ENCODE results near the gene IFITM5.
"Not testable (repeated sequence)": the region's sequence is repeated elsewhere in the genome, so short reads cannot be mapped to it uniquely, and the experiment has no call there.

IFITM5 gene

GRCh38 chr11:284105-285020 is 15.0 kb downstream of the IFITM5 start:
- no peak for DNase-seq (ENCODE audit: low read depth in 2 of 2)

DNA sequence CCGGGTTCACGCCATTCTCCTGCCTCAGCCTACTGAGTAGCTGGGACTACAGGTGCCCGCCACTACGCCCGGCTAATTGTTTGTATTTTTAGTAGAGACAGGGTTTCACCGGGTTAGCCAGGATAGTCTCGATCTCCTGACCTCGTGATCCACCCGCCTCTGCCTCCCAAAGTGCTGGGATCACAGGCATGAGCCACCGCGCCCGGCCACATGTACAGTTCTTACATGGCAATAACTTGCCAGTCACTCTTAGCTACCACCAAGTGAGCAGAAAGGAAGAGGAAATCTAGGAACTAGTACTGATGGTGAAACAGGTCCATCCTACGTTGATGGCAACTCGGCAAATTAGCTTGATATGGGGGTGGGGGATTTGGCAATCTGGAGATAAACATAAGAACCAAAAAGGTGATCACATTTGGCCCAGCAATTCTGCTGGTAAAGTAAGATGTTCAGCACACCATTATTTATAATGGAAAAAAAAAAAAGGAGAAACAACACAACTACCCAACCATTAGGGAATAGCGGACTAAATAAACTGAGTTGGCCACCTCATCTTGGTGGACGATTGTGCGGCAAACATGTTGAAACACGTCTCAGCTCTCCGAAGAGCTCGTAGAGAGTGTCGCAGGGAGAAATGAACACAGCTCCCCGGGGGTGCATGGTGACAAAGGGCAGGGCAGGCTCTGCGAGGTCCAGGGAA is 15.8 kb downstream of the IFITM5 start:
- DNase-seq (ENCODE audit: low read depth in 2 of 2) = no peak

- DNase-seq (ENCODE audit: low read depth in 2 of 2) = no peak
Measured at GRCh38 chr11:282630-283360, 16.5 kb downstream of the IFITM5 start.

DNA sequence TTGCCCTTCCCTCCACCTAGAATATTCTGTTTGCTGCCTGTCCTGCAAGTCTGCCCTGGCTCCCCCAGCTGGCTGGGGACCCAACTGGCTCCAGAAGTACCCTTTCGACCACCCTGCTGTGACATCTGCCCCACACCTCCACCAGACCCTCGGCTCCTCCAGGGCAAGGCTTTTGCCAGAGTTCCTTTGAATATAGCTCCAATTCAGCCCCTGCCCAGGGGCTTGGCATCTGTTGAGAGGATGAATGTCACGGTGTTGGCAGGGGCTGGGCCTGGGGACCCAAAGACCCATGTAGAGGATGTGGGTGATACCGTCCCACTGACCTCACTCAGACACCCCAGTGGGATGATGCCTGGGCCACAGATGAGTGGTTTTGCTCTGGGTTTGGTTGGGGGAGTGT is 17.2 kb downstream of the IFITM5 start:
- DNase-seq (ENCODE audit: low read depth in 2 of 2) = no peak

DNA sequence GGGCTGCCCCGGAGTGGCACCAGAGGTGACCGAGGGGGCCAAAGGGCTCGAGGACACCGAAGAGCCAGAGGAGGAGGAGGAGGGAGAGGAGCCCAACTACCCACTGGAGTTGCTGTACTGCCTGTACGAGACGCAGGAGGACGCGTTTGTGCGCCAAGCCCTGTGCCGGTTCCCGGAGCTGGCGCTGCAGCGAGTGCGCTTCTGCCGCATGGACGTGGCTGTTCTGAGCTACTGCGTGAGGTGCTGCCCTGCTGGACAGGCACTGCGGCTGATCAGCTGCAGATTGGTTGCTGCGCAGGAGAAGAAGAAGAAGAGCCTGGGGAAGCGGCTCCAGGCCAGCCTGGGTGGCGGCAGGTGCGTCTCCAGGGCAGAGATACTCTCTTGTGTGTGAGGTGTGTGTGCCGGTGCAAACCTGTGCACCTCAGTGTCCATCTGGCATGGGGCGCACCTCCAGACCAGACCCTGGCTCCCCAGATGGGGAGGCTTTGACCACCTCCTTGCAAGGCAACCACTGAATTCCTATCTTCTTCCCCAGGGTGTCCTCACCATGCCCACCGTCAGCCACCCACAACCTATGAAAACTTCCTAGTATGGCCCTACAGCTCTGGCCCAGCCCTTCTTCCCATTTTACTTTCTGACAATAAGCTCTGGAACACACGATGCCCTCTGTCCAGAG is 17.7 kb downstream of the IFITM5 start:
- no peak for DNase-seq (ENCODE audit: low read depth in 2 of 2)

DNA sequence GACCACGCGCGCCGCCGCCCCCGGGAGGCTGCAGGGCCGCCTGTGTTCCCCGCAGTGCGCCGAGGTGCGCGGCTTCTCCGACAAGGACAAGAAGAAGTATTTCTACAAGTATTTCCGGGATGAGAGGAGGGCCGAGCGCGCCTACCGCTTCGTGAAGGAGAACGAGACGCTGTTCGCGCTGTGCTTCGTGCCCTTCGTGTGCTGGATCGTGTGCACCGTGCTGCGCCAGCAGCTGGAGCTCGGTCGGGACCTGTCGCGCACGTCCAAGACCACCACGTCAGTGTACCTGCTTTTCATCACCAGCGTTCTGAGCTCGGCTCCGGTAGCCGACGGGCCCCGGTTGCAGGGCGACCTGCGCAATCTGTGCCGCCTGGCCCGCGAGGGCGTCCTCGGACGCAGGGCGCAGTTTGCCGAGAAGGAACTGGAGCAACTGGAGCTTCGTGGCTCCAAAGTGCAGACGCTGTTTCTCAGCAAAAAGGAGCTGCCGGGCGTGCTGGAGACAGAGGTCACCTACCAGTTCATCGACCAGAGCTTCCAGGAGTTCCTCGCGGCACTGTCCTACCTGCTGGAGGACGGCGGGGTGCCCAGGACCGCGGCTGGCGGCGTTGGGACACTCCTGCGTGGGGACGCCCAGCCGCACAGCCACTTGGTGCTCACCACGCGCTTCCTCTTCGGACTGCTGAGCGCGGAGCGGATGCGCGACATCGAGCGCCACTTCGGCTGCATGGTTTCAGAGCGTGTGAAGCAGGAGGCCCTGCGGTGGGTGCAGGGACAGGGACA is 18.4 kb downstream of the IFITM5 start:
- DNase-seq (ENCODE audit: low read depth in 2 of 2) = no peak

- no peak for DNase-seq (ENCODE audit: low read depth in 2 of 2)
Measured at GRCh38 chr11:279966-280705, 19.2 kb downstream of the IFITM5 start.

DNA sequence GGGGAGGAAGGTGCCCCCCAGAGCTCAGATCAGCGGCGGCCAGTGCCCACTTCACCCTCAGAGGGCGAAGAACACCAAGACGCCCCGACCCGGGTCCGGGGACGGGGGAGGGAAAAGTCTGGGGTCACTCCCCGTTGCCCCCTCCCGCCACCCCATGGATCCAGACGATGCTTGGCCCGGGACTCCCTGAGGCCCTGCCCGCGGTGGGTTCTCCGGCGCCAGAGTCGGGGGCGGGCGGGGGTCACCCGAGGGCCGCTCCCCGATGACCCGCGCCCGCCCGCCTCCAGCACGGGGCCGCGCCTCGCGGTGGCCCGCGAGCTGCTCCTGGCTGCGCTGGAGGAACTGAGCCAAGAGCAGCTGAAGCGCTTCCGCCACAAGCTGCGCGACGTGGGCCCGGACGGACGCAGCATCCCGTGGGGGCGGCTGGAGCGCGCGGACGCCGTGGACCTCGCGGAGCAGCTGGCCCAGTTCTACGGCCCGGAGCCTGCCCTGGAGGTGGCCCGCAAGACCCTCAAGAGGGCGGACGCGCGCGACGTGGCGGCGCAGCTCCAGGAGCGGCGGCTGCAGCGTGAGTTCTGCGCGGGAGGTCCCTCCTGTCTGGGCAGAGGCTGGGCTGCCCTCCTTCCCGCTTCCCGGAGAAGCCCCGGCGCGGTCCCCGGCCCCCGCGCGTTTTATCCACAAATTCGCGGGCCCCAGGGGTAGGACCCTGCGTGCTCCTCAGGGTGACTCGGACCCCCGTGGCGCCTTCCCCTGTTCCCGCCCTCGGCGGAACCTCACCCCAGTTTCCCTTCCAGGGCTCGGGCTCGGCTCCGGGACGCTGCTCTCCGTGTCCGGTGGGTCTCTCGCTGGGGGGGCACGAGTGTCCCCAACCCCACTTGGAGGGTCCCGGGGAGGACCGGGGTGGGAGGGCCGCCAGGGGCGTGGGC is 20.0 kb downstream of the IFITM5 start:
- no peak for DNase-seq (ENCODE audit: low read depth in 2 of 2)

DNA sequence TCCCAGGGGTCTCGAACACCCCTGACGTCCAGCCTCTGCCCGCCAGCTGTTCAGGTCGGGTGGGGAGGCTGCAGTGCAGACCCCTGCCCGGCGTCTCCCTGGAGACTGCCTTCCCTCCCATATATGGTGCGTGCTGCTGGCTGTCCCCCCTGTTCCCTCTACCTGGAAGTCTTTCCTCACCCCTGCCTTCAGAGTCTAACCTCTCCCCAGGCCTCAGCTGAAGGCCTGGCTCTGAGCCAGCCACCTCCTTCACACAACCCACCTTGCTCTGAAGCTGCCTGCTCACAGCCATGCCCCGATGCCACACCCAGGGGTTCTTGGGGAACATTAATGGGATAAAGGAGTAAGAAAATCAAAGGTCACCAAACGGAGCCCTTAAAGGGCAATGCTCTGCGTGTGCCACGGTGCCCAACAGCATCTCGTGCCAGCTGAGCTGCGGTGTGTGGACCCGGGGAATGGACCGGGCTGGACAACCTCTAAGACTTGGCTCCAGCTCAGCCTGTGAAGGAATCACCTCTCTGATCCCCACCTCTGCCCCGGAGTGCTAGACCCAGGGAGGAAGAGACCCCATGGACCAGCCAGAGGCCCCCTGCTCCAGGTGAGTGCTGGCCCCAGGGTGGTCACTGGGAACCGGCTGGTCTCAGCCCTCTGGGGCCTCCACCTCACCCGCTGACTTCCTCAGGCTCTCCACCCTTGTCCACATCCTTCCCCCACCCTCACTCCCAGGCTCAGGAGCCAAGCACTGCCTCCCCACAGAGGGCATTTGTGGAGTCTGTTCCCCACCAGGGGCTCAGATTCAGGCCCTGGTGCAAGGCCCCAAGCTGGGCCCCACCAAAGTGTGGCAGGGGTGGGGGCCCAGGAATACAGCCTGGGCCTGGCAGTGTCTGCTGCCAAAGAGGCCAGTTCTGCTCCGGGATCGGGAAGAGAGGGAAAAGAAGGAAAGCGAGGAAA is 21.1 kb downstream of the IFITM5 start, which contains the start of gene NLRP6:
NLRP6 (plus strand) TSS at position 407 of the 951 bp plus-strand sequence; CDS start at position 570, 163 bp downstream.
- no peak for DNase-seq (ENCODE audit: low read depth in 2 of 2)

GRCh38 chr11:276219-276618 is 23.1 kb downstream of the IFITM5 start:
- no peak for DNase-seq (ENCODE audit: low read depth in 2 of 2)

- DNase-seq (ENCODE audit: low read depth in 2 of 2) = no peak
Measured at GRCh38 chr11:272931-273198, 26.5 kb downstream of the IFITM5 start.

GRCh38 chr11:272195-272930 is 27.0 kb downstream of the IFITM5 start:
- no peak for DNase-seq (ENCODE audit: low read depth in 2 of 2)

DNA sequence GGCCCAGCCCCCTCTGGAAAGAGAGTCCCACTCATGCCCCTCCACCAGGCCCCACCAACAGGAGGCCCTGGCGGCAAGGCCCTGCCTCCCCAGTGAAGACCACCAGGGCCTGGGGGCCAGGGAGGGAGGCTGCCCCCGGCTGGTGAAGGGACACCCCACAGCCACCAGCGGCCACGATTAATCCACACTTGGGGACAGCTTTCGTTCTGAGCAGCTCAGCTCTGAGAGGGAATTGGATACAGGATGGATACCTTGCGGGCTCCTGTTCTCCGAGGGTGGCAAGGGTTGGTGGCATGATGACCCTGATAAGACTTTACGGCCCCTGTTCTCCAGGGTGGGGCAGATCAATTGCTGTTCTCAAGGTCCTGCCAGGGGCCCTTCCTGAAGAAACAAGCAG is 28.0 kb downstream of the IFITM5 start:
- DNase-seq (ENCODE audit: low read depth in 2 of 2) = no peak

DNA sequence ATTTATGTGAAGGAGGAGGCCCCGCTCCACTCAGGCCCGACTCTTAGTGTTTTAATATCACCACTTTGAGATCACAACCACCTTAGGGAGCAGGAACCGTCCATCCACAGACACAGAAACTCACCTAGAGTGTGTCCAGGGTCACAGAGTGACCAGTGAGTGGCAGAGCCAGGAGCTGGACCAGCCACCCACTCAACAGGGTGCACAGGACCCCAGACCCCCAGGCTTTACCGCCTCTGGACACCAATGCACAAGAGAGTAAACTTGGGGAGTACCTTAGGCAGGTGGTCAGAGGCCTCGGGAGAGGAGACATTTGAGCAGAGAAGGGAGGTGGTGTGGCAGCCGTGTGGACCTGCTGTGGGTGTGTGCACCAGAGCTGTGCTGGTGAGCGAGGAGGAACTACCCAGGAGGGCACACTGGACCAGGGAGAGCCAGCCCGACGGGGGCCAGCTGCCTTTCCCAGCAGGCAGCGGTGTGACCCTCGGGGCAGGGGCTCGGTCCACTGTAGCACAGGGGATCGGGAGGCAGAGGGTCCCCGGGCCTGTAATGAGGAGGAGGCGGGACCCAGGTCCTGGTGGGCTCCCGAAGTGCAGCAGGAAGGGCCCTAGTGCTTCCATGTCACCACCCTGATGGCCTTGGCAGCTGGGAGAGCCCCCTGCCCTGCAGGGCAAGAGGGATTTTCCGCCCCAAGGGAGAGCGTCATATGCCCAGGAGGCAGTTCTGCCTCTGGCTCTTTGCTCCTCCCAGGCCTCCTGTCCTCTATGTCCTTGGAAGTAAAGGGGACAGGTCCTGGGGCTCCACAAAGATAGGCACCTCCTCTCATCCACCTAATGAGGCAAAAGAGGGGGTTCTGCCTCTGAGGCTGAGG is 28.6 kb downstream of the IFITM5 start:
- DNase-seq (ENCODE audit: low read depth in 2 of 2) = no peak

- no peak for DNase-seq (ENCODE audit: low read depth in 2 of 2)
Measured at GRCh38 chr11:269146-269890, 30.0 kb downstream of the IFITM5 start.

DNA sequence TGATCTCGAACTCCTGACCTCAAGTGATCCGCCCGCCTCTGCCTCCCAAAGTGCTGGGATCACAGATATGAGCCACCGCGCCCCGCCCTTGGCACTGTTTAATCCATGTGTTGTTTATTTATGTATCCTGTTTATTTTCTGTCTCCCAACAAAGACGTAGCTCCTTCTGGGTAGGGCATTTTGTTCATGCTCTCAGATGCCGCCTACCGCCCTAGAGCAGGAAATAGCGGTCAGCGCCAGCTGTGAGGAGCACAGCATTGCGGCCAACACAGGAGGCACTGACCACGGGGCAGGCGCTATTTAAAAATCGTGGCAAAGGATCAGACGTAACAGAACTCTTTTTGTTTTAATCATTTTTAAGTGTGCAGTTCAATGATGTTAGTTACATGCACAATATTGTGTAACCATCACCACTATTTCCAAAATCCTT is 30.6 kb downstream of the IFITM5 start:
- DNase-seq (ENCODE audit: low read depth in 2 of 2) = not testable (repeated sequence)
